Sigmoid colon (tissue), 7 donors: Measurements from ENCODE around the gene GPC6. TPM values are rescaled to one million over a fixed set of nuclear protein-coding genes. Genes with fewer than 3 reads are reported as not detected.

Experiments used
- DNase-seq: peaks from one replicate; pipeline ENCODE4 v3.0.0-alpha.2; 2019
- H3K27ac ChIP-seq, 4 donors: fragments of 200-600 bp; sonication (generic); one replicate each; pipeline ENCODE4 v1.5.1; 2016 to 2019; ENCODE audit warnings: mild to moderate bottlenecking in 1 of 4
- H3K27me3 ChIP-seq, 3 donors: fragments of 200-600 bp; sonication (generic); one replicate each; pipeline ENCODE4 v1.5.1; 2019; ENCODE audit warnings: mild to moderate bottlenecking in 1 of 3
- H3K36me3 ChIP-seq, 4 donors: fragments of 200-600 bp; sonication (generic); one replicate each; pipeline ENCODE4 v1.5.1; 2016 to 2019
- H3K4me1 ChIP-seq, 4 donors: fragments of 200-600 bp; sonication (generic); one replicate each; pipeline ENCODE4 v1.5.1; 2017 to 2019
- H3K4me3 ChIP-seq, 4 donors: fragments of 200-600 bp; sonication (generic); one replicate each; pipeline ENCODE4 v1.5.1; 2017 to 2019; ENCODE audit warnings: mild to moderate bottlenecking in 2 of 4, moderate library complexity in 1 of 4
- H3K9me3 ChIP-seq, 4 donors: fragments of 200-600 bp in 3 of 4; sonication (generic) in 3 of 4; one replicate each; pipeline versions ENCODE4 v1.5.1 to v1.6.1; 2013 to 2019
- EP300 ChIP-seq, 4 donors: sonication (generic); formaldehyde crosslinking; IDR thresholded peaks; one replicate each; pipeline ENCODE4 v1.6.1; 2017; ENCODE audit warnings: antibody characterized with exemption in 4 of 4
- POLR2A ChIP-seq, 2 donors: fragments of 450-650 bp; IDR thresholded peaks; one replicate each; pipeline ENCODE4 v1.6.1; 2016; ENCODE audit warnings: antibody characterized with exemption in 2 of 2, mild to moderate bottlenecking in 2 of 2, moderate library complexity in 2 of 2
- POLR2AphosphoS5 ChIP-seq, 4 donors: sonication (generic); formaldehyde crosslinking; IDR thresholded peaks; one replicate each; pipeline ENCODE4 v1.6.1; 2017; ENCODE audit warnings: antibody characterized with exemption in 4 of 4
- WGBS, 2 donors: extraction: QIAGEN DNeasy Blood & Tissue Kit; methylation state at CpG; one replicate each; pipeline ENCODE4 v1.1.7; 2013; 5-methylcytosine and 5-hydroxymethylcytosine counted together
- intact Hi-C: fragments of 100-400 bp; cut with DNase I; formaldehyde crosslinking; loops from one replicate; pipeline ENCODE4 v1.15.1; 2023
- polyA plus RNA-seq, 3 donors: library from polyadenylated mRNA; stranded (reverse); fragments of 200-250 nt; gene quantifications; one replicate each; pipeline ENCODE4 v1.2.3, GENCODE V29; 2013
- total RNA-seq, 4 donors: library from RNA; depleted of rRNA; stranded (reverse); fragments of >200 nt; gene quantifications; one replicate each; pipeline ENCODE4 v1.1.0, GENCODE V29; 2016
- TF ChIP-seq, protein P1 (sequence below), 4 experiments: fragments of 450-650 bp in 3 of 4; fragments of 200-600 bp in 1 of 4; IDR thresholded peaks; one replicate each; pipeline ENCODE4 v1.5.1; 2016 to 2019; ENCODE audit warnings: antibody characterized with exemption in 4 of 4, mild to moderate bottlenecking in 3 of 4, moderate library complexity in 2 of 4
- donor health status: healthy with polysubstance abuse.
- donor health status: Bipolar disorder and iron deficiency.
- donor health status: healthy.

Gene GPC6
- total and polyA plus RNA-seq, 7 donors = 0.23 to 27.5 (median 14.4) TPM

DNA sequence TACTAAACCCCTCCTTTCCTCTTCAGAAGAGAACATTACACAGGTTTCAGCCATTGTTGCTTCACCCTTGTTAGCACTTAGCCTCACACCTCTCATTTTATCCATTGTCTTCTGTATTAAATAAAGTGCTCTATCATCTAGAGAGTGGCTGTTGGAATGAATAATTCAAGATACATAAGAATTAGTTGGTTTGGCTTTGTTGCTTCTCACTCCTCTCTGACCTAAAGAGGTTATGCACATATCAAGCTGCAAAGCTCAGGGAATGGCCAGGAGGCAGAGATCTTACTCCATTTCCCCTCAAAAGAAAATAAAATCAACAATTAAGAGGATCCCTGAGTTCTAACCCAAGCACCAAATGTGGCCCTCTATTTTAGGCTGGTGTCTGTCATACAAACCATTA, 1173.2 kb downstream of the GPC6 start:
- no peak overlapping the region for H3K27ac ChIP-seq
- H3K27me3 ChIP-seq = no peaks in the 10 kb centered on the region
- TF ChIP-seq POLR2A (IDR thresholded peaks at IDR 0.05) = no peak
- TF ChIP-seq, protein P1, sequence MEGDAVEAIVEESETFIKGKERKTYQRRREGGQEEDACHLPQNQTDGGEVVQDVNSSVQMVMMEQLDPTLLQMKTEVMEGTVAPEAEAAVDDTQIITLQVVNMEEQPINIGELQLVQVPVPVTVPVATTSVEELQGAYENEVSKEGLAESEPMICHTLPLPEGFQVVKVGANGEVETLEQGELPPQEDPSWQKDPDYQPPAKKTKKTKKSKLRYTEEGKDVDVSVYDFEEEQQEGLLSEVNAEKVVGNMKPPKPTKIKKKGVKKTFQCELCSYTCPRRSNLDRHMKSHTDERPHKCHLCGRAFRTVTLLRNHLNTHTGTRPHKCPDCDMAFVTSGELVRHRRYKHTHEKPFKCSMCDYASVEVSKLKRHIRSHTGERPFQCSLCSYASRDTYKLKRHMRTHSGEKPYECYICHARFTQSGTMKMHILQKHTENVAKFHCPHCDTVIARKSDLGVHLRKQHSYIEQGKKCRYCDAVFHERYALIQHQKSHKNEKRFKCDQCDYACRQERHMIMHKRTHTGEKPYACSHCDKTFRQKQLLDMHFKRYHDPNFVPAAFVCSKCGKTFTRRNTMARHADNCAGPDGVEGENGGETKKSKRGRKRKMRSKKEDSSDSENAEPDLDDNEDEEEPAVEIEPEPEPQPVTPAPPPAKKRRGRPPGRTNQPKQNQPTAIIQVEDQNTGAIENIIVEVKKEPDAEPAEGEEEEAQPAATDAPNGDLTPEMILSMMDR (IDR thresholded peaks at IDR 0.05) = no peak
- no peak for TF ChIP-seq POLR2AphosphoS5 (IDR thresholded peaks at IDR 0.05)
- TF ChIP-seq EP300 (IDR thresholded peaks at IDR 0.05) = no peak
- no peak overlapping the region for H3K4me3 ChIP-seq
- peaks cover 0 to 19% (median 19%) of the 10 kb centered on the region in 4 donors for H3K4me1 ChIP-seq
- intact Hi-C loops = no loop called here
- H3K9me3 ChIP-seq = no peaks in the 10 kb centered on the region
- H3K36me3 ChIP-seq = no peaks in the 10 kb centered on the region
- no peak for DNase-seq

DNA sequence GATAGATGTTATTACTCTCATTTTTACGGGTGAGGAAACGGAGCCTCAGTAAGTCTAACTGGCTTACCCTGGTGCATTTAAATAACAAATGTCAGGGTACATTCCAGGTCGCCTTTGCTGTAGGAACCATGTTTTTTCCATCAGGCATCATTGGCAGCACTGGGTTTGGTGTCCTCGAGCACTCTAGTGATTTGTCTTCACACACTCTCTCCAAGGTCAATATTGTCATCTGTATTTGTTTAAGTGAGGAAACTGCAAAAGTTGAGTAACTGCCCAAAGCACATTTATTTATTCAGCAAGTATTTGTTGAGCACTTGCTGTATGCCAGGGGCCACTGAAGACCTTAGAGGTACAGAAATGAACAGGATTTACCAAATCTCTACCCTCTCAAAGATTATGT, 1174.3 kb downstream of the GPC6 start:
- Histone ChIP-seq H3K4me1 (peaks cover 0 to 9% (median 8%) of the 10 kb centered on the region in 4 donors), H3K4me3 (no peak overlapping the region), H3K9me3 (no peaks in the 10 kb centered on the region), H3K36me3 (no peaks in the 10 kb centered on the region), H3K27me3 (no peaks in the 10 kb centered on the region), H3K27ac (no peak overlapping the region)
- TF ChIP-seq EP300 (IDR thresholded peaks at IDR 0.05) = no peak
- TF ChIP-seq, protein P1 (IDR thresholded peaks at IDR 0.05) = no peak
- TF ChIP-seq POLR2AphosphoS5 (IDR thresholded peaks at IDR 0.05) = no peak
- TF ChIP-seq POLR2A (IDR thresholded peaks at IDR 0.05) = no peak
- intact Hi-C loops = no loop called here
- DNase-seq = no peak
- WGBS, 2 donors = 69 to 87% methylated on average over 4 of the region's 4 CpGs

DNA sequence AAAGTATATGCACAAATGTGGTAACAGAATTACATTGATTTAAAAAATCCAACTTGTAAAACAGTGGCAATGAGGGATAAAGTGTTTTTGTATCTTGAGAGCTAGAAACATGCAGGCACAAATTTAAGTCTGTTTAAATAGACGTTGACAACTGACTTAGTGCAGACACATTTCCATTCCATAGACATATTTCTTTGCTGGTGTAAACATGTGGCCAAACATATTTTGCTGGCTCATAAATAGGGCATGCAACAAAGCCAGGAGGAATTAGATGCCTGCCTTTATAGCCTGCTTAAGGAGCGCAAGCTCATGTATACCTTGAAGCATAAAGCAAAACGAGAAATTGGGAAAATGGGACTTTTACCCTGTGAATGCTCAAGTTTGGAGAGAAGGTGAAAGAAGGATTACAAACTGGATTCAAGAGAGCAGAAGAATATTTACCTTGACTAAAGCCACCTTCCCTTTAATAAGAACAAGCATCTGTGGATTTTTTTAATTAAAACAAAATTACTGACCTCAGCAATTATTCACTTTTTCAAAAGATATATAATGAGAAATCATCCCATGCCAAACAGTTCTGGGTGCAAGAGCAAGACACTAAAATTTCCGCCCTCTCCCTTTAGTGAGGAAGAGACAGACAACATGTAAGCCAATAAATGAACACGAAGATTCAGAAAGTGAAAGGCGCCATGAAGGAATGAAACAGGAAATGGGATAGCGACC, 1181.9 kb downstream of the GPC6 start:
- Histone ChIP-seq H3K36me3 (no peaks in the 10 kb centered on the region), H3K27ac (no peak overlapping the region), H3K4me3 (no peak overlapping the region), H3K27me3 (no peaks in the 10 kb centered on the region), H3K9me3 (no peaks in the 10 kb centered on the region), H3K4me1 (peaks cover 0 to 20% (median 13%) of the 10 kb centered on the region in 4 donors)
- WGBS, 2 donors = 81 to 85% methylated on average over 7 of the region's 7 CpGs
- TF ChIP-seq POLR2AphosphoS5 (IDR thresholded peaks at IDR 0.05) (peak in 2 of 4 donors; percentile 72 to 82), EP300 (IDR thresholded peaks at IDR 0.05) (peak in 1 of 4 donors; percentile 9), POLR2A (IDR thresholded peaks at IDR 0.05) (no peak)
- no peak for DNase-seq
- intact Hi-C loops = no loop called here

DNA sequence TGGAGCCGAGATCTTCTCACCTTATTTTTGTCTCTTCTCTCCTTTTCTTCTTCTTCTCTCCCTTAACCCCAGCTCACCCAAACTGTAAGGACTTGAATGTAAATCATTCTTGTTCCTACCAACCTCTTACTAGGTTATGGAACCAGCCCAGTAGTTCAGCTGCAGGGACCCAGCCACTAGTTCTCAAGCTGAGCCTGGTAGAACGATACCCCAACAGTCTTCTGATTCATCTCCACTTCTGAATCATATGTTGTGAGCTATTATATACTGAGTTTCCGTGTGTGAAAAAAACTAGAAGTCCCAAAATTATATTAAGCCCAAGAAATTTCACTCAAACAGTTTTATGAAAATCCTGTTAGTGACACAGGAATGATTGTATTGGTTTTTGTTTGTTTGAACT, 1185.1 kb downstream of the GPC6 start:
- Histone ChIP-seq H3K27me3 (no peaks in the 10 kb centered on the region), H3K36me3 (no peaks in the 10 kb centered on the region), H3K4me1 (peaks cover 0 to 48% (median 37%) of the 10 kb centered on the region in 4 donors), H3K27ac (no peak overlapping the region), H3K9me3 (no peaks in the 10 kb centered on the region), H3K4me3 (no peak overlapping the region)
- TF ChIP-seq, protein P1 (IDR thresholded peaks at IDR 0.05) = no peak
- TF ChIP-seq POLR2AphosphoS5 (IDR thresholded peaks at IDR 0.05) = no peak
- DNase-seq = no peak
- intact Hi-C loops = no loop called here
- 60 to 74% methylated on average over 3 of the region's 3 CpGs for WGBS, 2 donors

DNA sequence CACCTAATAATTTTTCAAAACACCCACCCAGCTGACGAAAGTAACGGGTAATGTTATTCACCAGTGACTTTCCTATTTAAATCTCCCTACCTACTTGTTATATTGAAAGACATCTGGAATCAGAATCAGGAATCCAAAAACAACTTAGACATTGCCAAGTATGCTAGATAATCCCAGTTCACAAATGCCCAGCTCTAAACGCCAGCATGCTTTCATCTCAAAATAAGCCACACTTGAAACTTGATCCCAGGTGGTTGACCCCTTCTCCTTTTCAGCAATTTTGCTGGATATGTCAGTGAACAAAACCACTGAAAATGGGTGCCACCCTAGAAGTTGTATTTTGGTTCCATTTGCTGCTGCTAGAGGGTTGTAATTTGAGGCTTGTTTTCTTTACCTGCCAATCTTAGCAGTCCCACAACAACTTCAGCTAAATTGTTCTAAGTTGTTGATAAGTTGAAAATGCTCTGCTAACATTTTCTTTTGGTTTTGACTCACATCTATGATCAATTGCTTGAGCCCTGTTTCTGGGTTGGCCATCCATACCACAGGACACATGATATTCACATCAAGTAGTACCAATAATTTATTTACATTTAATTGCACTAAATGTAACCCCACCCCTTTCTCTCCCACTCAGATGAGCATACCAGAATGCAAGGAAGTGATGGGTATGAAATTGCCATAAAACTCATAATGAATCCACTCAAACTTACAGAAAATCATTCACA, 1186.4 kb downstream of the GPC6 start:
- Histone ChIP-seq H3K36me3 (no peaks in the 10 kb centered on the region), H3K4me1 (peaks cover 0 to 36% (median 32%) of the 10 kb centered on the region in 4 donors), H3K9me3 (no peaks in the 10 kb centered on the region), H3K4me3 (no peak overlapping the region), H3K27ac (no peak overlapping the region), H3K27me3 (no peaks in the 10 kb centered on the region)
- intact Hi-C loops = no loop called here
- 52 to 70% methylated on average over 3 of the region's 3 CpGs for WGBS, 2 donors
- TF ChIP-seq POLR2A (IDR thresholded peaks at IDR 0.05) (no peak), EP300 (IDR thresholded peaks at IDR 0.05) (no peak), POLR2AphosphoS5 (IDR thresholded peaks at IDR 0.05) (no peak)
- TF ChIP-seq, protein P1 (IDR thresholded peaks at IDR 0.05) = no peak
- no peak for DNase-seq
